WERI-Rb-1 (cell line): ENCODE results near the gene WSB1.

Experiments used
- DNase-seq: peaks from one replicate; pipeline ENCODE4 v3.0.0-alpha.2; 2020
- H3K27ac ChIP-seq: fragments of 250-450 bp; sonication (Bioruptor Pico); 2 replicates; pipeline ENCODE4 v1.5.1; 2020; ENCODE audit warnings: mild to moderate bottlenecking, moderate library complexity
- H3K27me3 ChIP-seq: fragments of 250-450 bp; sonication (Bioruptor Pico); 2 replicates; pipeline ENCODE4 v1.5.1; 2021; ENCODE audit warnings: mild to moderate bottlenecking, low read depth, moderate library complexity; ENCODE audit not compliant: insufficient read depth, severe bottlenecking
- H3K36me3 ChIP-seq: fragments of 250-450 bp; sonication (Bioruptor Pico); 2 replicates; pipeline ENCODE4 v1.5.1; 2020; ENCODE audit warnings: mild to moderate bottlenecking, moderate library complexity
- H3K4me3 ChIP-seq: 2 replicates; pipeline ENCODE4 v1.5.1; 2011; ENCODE audit warnings: low read depth, mild to moderate bottlenecking, control low read depth, low read length
- H3K9me3 ChIP-seq: fragments of 250-450 bp; sonication (Bioruptor Pico); 2 replicates; pipeline ENCODE4 v1.5.1; 2021; ENCODE audit warnings: mild to moderate bottlenecking, moderate library complexity; ENCODE audit not compliant: severe bottlenecking
- CTCF ChIP-seq: IDR thresholded peaks from 2 replicates; pipeline ENCODE4 v1.5.1; 2011; ENCODE audit warnings: low read depth, mild to moderate bottlenecking, control low read depth, inconsistent platforms, low read length

Gene WSB1

GRCh38 chr17:27362503-27362902 lies 68.6 kb downstream of the WSB1 start:
- DNase-seq: no peak
- Histone ChIP-seq H3K36me3 (no peaks in the 10 kb centered on the region), H3K27me3 (no peaks in the 10 kb centered on the region), H3K27ac (no peak overlapping the region), H3K4me3 (no peak overlapping the region), H3K9me3 (no peaks in the 10 kb centered on the region)
- TF ChIP-seq CTCF: no peak

GRCh38 chr17:27362909-27363308 lies 69.0 kb downstream of the WSB1 start:
- H3K4me3 ChIP-seq: no peak overlapping the region
- no peaks in the 10 kb centered on the region for H3K27me3 ChIP-seq
- no peaks in the 10 kb centered on the region for H3K9me3 ChIP-seq
- no peak for TF ChIP-seq CTCF
- no peak overlapping the region for H3K27ac ChIP-seq
- H3K36me3 ChIP-seq: no peaks in the 10 kb centered on the region
- no peak for DNase-seq

GRCh38 chr17:27363326-27363725 lies 69.4 kb downstream of the WSB1 start:
- no peaks in the 10 kb centered on the region for H3K9me3 ChIP-seq
- no peaks in the 10 kb centered on the region for H3K36me3 ChIP-seq
- H3K27ac ChIP-seq: no peak overlapping the region
- H3K27me3 ChIP-seq: no peaks in the 10 kb centered on the region
- no peak for DNase-seq
- no peak for TF ChIP-seq CTCF
- no peak overlapping the region for H3K4me3 ChIP-seq
